ENCODE data around the gene GBX1.

- no peak for TF ChIP-seq MXI1 (IDR thresholded peaks at IDR 0.05; ENCODE audit: borderline replicate concordance, low read depth, low read length)
- TF ChIP-seq, protein P1, sequence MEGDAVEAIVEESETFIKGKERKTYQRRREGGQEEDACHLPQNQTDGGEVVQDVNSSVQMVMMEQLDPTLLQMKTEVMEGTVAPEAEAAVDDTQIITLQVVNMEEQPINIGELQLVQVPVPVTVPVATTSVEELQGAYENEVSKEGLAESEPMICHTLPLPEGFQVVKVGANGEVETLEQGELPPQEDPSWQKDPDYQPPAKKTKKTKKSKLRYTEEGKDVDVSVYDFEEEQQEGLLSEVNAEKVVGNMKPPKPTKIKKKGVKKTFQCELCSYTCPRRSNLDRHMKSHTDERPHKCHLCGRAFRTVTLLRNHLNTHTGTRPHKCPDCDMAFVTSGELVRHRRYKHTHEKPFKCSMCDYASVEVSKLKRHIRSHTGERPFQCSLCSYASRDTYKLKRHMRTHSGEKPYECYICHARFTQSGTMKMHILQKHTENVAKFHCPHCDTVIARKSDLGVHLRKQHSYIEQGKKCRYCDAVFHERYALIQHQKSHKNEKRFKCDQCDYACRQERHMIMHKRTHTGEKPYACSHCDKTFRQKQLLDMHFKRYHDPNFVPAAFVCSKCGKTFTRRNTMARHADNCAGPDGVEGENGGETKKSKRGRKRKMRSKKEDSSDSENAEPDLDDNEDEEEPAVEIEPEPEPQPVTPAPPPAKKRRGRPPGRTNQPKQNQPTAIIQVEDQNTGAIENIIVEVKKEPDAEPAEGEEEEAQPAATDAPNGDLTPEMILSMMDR (conservative IDR thresholded peaks at IDR 0.05; ENCODE audit: low read depth, low read length) = no peak
- TF ChIP-seq CEBPB (IDR thresholded peaks at IDR 0.05; ENCODE audit: low read depth, low read length) = no peak
- no peak for TF ChIP-seq POLR2A (IDR thresholded peaks at IDR 0.05; ENCODE audit: low read depth, low read length)
- no peak for TF ChIP-seq BHLHE40 (IDR thresholded peaks at IDR 0.05; ENCODE audit: low read depth, low read length)
- TF ChIP-seq MAZ (IDR thresholded peaks at IDR 0.05; ENCODE audit: borderline replicate concordance, low read depth, low read length) = no peak
- no peak for TF ChIP-seq RAD21 (IDR thresholded peaks at IDR 0.05; ENCODE audit: low read length)
- TF ChIP-seq SMC3 (IDR thresholded peaks at IDR 0.05; ENCODE audit: low read depth, low read length) = no peak
Measured at GRCh38 chr7:151173386-151174245, 6.1 kb upstream of the GBX1 start.
